ENCODE results near the gene RCE1.

The RCE1 gene

GRCh38 chr11:66857927-66858185 is 14.6 kb downstream of the RCE1 start:
- DNase-seq = no peak

DNA sequence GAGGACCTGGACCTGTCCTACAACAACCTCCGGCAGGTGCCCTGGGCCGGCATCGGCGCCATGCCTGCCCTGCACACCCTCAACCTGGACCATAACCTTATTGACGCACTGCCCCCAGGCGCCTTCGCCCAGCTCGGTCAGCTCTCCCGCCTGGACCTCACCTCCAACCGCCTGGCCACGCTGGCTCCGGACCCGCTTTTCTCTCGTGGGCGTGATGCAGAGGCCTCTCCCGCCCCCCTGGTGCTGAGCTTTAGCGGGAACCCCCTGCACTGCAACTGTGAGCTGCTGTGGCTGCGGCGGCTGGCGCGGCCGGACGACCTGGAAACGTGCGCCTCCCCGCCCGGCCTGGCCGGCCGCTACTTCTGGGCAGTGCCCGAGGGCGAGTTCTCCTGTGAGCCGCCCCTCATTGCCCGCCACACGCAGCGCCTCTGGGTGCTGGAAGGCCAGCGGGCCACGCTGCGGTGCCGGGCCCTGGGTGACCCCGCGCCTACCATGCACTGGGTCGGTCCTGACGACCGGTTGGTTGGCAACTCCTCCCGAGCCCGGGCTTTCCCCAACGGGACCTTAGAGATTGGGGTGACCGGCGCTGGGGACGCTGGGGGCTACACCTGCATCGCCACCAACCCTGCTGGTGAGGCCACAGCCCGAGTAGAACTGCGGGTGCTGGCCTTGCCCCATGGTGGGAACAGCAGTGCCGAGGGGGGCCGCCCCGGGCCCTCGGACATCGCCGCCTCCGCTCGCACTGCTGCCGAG is 15.1 kb downstream of the RCE1 start:
- no peak for DNase-seq

DNA sequence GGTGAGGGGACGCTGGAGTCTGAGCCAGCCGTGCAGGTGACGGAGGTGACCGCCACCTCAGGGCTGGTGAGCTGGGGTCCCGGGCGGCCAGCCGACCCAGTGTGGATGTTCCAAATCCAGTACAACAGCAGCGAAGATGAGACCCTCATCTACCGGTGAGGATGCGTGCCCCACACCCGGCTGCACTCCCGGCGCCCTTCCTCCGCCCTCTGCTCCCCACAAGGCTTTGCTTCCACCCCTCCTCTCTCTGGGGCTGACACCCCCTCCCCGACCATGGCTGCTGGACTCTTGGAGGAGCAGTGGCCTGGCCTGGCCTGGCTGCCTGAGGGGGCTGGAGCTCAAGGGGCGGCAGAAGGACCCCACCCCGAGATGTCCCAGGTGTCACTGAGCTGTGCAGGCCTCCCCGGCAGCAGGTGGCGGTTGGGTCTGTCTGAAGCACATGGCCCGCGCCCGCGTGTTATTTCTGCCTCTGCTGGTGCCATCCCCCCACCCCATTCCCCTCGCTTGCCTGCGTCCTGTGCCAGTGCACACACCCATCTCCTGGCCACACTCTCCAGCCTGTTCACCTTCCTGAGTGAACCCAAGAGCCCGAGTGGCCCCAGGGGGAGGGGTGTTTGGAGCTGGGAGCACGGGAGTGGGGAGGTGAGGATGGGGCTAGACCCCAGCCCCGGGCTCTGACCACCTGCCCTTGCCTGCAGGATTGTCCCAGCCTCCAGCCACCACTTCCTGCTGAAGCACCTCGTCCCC is 15.9 kb downstream of the RCE1 start:
- no peak for DNase-seq

- DNase-seq = no peak
These were observed 16.6 kb downstream of the RCE1 start for GRCh38 chr11:66859686-66860448.

GRCh38 chr11:66860449-66860831 is 17.2 kb downstream of the RCE1 start:
- DNase-seq = no peak

DNA sequence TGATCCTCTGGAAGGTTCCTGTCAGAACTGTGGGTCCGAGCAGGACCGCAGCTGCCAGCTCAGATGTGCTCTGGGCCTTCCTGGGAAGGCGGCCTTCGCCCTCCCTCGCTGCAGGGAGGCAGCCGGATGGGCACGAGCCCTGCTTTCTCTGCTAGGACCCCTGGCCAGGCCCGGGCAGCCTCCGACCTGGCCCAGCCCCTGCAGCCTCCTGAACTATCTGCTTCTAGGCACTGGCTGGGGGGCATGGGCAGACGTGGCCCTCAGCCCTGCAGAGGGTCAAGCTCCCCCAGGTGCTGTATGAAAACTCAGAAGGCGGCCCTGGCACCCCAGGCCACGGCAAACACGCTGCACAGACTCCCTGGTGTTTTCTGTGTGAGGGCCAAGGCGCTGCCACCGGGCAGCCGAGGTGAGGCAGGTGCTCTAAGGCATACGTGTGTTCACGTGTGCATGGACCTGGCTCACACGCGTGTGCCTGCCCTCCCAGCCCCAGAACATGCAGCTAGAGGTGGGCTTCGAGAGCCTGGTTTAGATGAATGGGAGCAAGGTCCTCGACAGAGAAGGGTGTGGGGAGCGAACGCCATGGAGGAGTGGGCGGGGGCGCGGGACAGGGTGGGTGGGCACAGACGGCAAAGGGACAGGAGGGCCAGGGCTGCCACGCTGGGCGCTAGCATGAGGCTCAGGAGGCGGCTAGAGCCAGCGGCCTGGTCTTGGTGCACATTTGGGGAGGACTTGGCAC is 18.0 kb downstream of the RCE1 start:
- no peak for DNase-seq

GRCh38 chr11:66861774-66862558 is 18.7 kb downstream of the RCE1 start:
- DNase-seq = no peak

DNA sequence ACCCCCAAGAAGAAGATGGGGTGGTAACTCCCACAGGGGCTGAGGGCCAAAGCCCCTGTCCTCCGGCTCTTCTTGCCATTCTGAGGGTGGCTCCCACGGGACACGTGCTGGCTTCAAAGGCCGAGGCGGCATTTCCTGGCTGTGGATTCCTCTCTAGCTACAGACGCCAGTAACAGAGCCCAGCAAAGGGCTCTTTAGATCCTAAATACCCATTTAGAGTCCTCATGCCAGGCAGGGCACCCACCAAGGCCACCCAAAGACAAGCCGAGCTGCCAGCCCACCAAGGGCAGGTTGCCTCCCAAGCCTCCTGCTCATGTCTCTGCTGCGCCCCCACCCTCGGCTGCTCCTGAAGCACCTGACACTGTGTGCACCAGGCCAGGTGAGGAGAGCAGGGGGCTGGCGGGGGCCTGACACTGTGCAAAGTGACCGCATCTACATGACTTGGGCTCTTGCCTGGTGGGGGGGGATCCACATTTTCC is 19.4 kb downstream of the RCE1 start:
- DNase-seq = no peak

- DNase-seq = no peak
These were observed 20.3 kb downstream of the RCE1 start for GRCh38 chr11:66863428-66864125.

- no peak for DNase-seq
These were observed 21.1 kb downstream of the RCE1 start for GRCh38 chr11:66864172-66864901.

GRCh38 chr11:66864924-66865697 is 21.9 kb downstream of the RCE1 start:
- peak in 1 of 2 experiments; percentile 15 for DNase-seq

DNA sequence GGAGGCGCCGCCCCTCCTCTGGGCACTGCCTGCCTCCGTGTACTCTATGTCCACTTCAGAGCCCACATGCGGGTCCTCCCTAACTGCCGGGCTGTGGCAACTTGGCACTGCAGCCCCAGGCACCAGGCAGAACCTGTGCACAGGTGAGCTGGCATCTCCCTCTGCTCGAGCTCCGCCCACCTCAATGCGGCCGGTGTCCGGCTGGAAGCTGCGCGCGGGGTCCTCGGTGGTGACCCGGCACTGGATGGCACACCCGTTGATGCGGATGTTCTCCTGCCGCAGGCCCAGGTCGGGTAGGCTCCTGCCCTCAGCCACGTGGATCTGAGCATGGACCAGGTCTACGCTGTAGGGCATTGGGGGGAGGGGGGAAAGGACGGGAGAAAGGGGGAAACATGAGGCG is 22.8 kb downstream of the RCE1 start:
- DNase-seq = no peak

DNA sequence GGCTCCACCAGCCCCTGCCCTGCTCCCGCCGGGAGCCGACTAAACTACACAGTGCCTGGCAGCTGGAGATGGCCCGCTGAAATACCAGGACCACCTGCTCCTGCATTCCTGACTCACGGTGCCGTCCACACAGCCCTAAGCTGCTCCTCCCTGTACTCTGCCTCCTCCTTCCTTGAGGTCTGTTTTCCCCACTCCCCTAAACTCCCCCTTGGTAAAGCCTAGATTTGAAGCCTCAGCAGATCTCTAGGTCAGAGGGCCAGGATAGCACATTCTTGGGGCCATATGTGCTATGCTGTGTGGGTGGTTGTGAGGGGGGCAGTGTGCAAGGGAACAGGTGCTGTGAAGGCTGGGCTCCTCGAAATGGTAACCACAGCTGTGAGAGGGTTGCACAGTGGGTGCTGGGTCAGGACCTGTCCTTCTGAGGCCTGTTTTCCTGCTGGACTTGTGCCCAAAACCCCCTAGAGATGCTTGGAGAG is 23.3 kb downstream of the RCE1 start:
- DNase-seq = peak; percentile 85 to 95

DNA sequence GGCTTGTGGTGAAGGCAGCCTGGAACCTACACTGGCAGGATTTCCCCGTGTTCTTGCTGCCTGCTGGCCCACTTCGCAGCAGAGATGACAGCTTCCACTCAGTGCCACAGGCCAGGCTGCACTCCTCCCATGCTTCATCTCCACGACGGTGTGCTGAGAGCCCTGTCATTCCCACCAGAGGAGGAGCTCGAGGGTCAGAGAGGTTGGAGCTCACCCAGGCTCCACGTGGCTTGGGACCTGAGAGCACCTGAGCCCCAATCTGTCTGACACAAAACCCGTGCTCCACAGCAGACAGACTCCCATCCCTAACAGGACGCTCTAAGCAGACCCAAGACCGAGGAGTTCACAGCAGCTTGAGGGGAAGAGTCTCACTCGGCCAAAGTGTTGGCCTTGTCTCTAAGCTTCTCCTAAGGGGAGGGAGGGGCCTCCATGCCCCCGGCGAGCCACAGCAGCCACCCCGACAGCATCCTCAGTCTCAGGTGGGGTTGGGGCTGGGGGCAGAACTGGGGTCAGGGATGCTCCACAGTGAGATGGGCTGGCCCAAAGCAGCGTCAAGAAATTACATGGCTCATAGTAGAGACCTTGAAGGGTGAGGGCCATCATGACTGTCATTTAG is 24.3 kb downstream of the RCE1 start:
- DNase-seq = peak in 1 of 2 experiments; percentile 43

- DNase-seq = peak; percentile 57 to 81
These were observed 25.0 kb downstream of the RCE1 start for GRCh38 chr11:66868082-66868725.

- DNase-seq = peak in 1 of 2 experiments; percentile 34
These were observed 25.7 kb downstream of the RCE1 start for GRCh38 chr11:66868726-66869566.

- DNase-seq = no peak
These were observed 26.3 kb downstream of the RCE1 start for GRCh38 chr11:66869567-66869870.

- no peak for DNase-seq
These were observed 26.9 kb downstream of the RCE1 start for GRCh38 chr11:66870131-66870530.

All from NCI-H524 (cell line).